Hypothalamus (tissue), 51 donors: ENCODE data around the gene MAP3K4.

ENCODE experiments used
- DNase-seq, 51 donors: peaks; one replicate each; lab custom pipeline; 2025; lab: John Stamatoyannopoulos, UW

The MAP3K4 gene

GRCh38 chr6:160991406-160992060, at the start of gene MAP3K4:
MAP3K4 (plus strand) TSS chr6:160991769; CDS start chr6:160991932, 163 bp downstream.
- peak; percentile 18 to 88 (median 69) for DNase-seq

- DNase-seq: no peak
Observed at GRCh38 chr6:160943997-160944396, 47.6 kb upstream of the MAP3K4 start.

GRCh38 chr6:160945516-160946177, 45.9 kb upstream of the MAP3K4 start:
- DNase-seq: no peak

- no peak for DNase-seq
Observed at GRCh38 chr6:160949531-160949930, 42.0 kb upstream of the MAP3K4 start.

- no peak for DNase-seq
Observed at GRCh38 chr6:160950507-160950906, 41.1 kb upstream of the MAP3K4 start.

- no peak for DNase-seq
Observed at GRCh38 chr6:160951187-160952030, 40.2 kb upstream of the MAP3K4 start.

- DNase-seq: no peak
Observed at GRCh38 chr6:160952633-160953281, 38.8 kb upstream of the MAP3K4 start.

- no peak for DNase-seq
Observed at GRCh38 chr6:160955508-160956295, 35.9 kb upstream of the MAP3K4 start.

- DNase-seq: no peak
Observed at GRCh38 chr6:160956300-160957035, 35.1 kb upstream of the MAP3K4 start.

GRCh38 chr6:160959726-160960435, 31.7 kb upstream of the MAP3K4 start:
- no peak for DNase-seq

GRCh38 chr6:160960839-160961238, 30.7 kb upstream of the MAP3K4 start:
- DNase-seq: no peak

GRCh38 chr6:160962835-160963623, 28.5 kb upstream of the MAP3K4 start:
- no peak for DNase-seq

- no peak for DNase-seq
Observed at GRCh38 chr6:160963651-160964050, 27.9 kb upstream of the MAP3K4 start.

- DNase-seq: no peak
Observed at GRCh38 chr6:160965893-160966292, 25.7 kb upstream of the MAP3K4 start.

- DNase-seq: no peak
Observed at GRCh38 chr6:160966493-160967229, 24.9 kb upstream of the MAP3K4 start.

- no peak for DNase-seq
Observed at GRCh38 chr6:160967351-160967750, 24.2 kb upstream of the MAP3K4 start.

- no peak for DNase-seq
Observed at GRCh38 chr6:160967833-160968232, 23.7 kb upstream of the MAP3K4 start.
